Measurements from ENCODE around the gene SCML1.

Gene SCML1

GRCh38 chrX:17788956-17789562 is 51.8 kb downstream of the SCML1 start:
- DNase-seq (ENCODE audit: low read depth, low spot score), result no peak

GRCh38 chrX:17792826-17793225 is 55.5 kb downstream of the SCML1 start:
- no peak for DNase-seq (ENCODE audit: low read depth, low spot score)

GRCh38 chrX:17798921-17799320 is 61.6 kb downstream of the SCML1 start:
- DNase-seq (ENCODE audit: low read depth, low spot score), result no peak

GRCh38 chrX:17801431-17801830 is 64.1 kb downstream of the SCML1 start:
- DNase-seq (ENCODE audit: low read depth, low spot score), result no peak

GRCh38 chrX:17802756-17803155 is 65.5 kb downstream of the SCML1 start:
- DNase-seq (ENCODE audit: low read depth, low spot score), result no peak

- DNase-seq (ENCODE audit: low read depth, low spot score), result no peak
Measured at GRCh38 chrX:17803449-17803848, 66.2 kb downstream of the SCML1 start.
